ENCODE data around the gene ABHD12. TPM values are rescaled to one million over a fixed set of nuclear protein-coding genes. Genes with fewer than 3 reads are reported as not detected.

The ABHD12 gene
- total and polyA plus RNA-seq, 2 donors (not counting 3 experiments of a cell fraction or from before 2014, with no cell fraction given) = 19.2 to 36.0 TPM

- CTCF ChIA-PET = no interaction called here
- BruUV-seq (replicated peaks) = no TSS peak
- Histone ChIP-seq H3K79me2 (ENCODE audit: control insufficient read depth, insufficient read depth, low read length) (peaks cover 22% of the 10 kb centered on the region), H3K9ac (replicated peaks; ENCODE audit: extremely low read depth, insufficient read depth, low read length) (no peak overlapping the region), H3K9me1 (replicated peaks; ENCODE audit: control insufficient read depth, extremely low read depth, insufficient read depth, low read length) (no peaks in the 10 kb centered on the region), H3K4me1 (ENCODE audit: control insufficient read depth, extremely low read depth, insufficient read depth, low read length) (no peaks in the 10 kb centered on the region), H3K27me3 (ENCODE audit: control insufficient read depth in 2 of 2, insufficient read depth in 2 of 2, low read length in 2 of 2) (no peaks in the 10 kb centered on the region), H3K4me2 (ENCODE audit: insufficient read depth, low read length) (no peak overlapping the region), H2AFZ (ENCODE audit: low read depth, low read length) (no peak overlapping the region), H3K9me3 (replicated peaks; ENCODE audit: control insufficient read depth, insufficient read depth, low read length) (no peaks in the 10 kb centered on the region), H4K20me1 (replicated peaks; ENCODE audit: control insufficient read depth, extremely low read depth, insufficient read depth, low read length) (no peaks in the 10 kb centered on the region), H3K27ac (ENCODE audit: insufficient read depth, low read depth, low read length) (no peak overlapping the region), H3K4me3 (replicated peaks in 1 of 3; ENCODE audit: insufficient read depth in 1 of 3, low read depth in 1 of 3, low read length in 3 of 3) (no peak overlapping the region), H3K36me3 (ENCODE audit: control insufficient read depth in 2 of 2, extremely low read depth in 1 of 2, insufficient read depth in 2 of 2, low read length in 2 of 2) (no peaks in the 10 kb centered on the region)
- dilution Hi-C loops (cut with MboI; ENCODE audit: extremely low pct_ligation_motif_present, low sequenced_read_pairs) (no loop called here), intact Hi-C loops (cut with micrococcal nuclease) (no loop called here)
- no peak for FAIRE-seq
- TF ChIP-seq MAX (IDR thresholded peaks at IDR 0.05; ENCODE audit: insufficient read depth, insufficient read length) (no peak), EZH2 (IDR thresholded peaks at IDR 0.05; ENCODE audit: borderline replicate concordance, low read depth, low read length, severe bottlenecking) (no peak), POLR2A (IDR thresholded peaks at IDR 0.05; ENCODE audit: low read depth, low read length) (no peak)
- POLR2A ChIA-PET = no interaction called here
- no peak for DNase-seq (ENCODE audit: low read depth, low spot score)
These were observed 15.8 kb downstream of the ABHD12 start for GRCh38 chr20:25374842-25375241.

GRCh38 chr20:25372584-25373336, 17.9 kb downstream of the ABHD12 start:
- Histone ChIP-seq H3K9me3 (replicated peaks; ENCODE audit: control insufficient read depth, insufficient read depth, low read length) (no peaks in the 10 kb centered on the region), H3K9me1 (replicated peaks; ENCODE audit: control insufficient read depth, extremely low read depth, insufficient read depth, low read length) (no peaks in the 10 kb centered on the region), H3K27me3 (ENCODE audit: control insufficient read depth in 2 of 2, insufficient read depth in 2 of 2, low read length in 2 of 2) (no peaks in the 10 kb centered on the region), H3K4me1 (ENCODE audit: control insufficient read depth, extremely low read depth, insufficient read depth, low read length) (no peaks in the 10 kb centered on the region), H3K4me2 (ENCODE audit: insufficient read depth, low read length) (no peak overlapping the region), H3K4me3 (replicated peaks in 1 of 3; ENCODE audit: insufficient read depth in 1 of 3, low read depth in 1 of 3, low read length in 3 of 3) (no peak overlapping the region), H3K79me2 (ENCODE audit: control insufficient read depth, insufficient read depth, low read length) (peaks cover 11% of the 10 kb centered on the region), H3K9ac (replicated peaks; ENCODE audit: extremely low read depth, insufficient read depth, low read length) (no peak overlapping the region), H2AFZ (ENCODE audit: low read depth, low read length) (no peak overlapping the region), H4K20me1 (replicated peaks; ENCODE audit: control insufficient read depth, extremely low read depth, insufficient read depth, low read length) (no peaks in the 10 kb centered on the region), H3K36me3 (ENCODE audit: control insufficient read depth in 2 of 2, extremely low read depth in 1 of 2, insufficient read depth in 2 of 2, low read length in 2 of 2) (no peaks in the 10 kb centered on the region), H3K27ac (ENCODE audit: insufficient read depth, low read depth, low read length) (no peak overlapping the region)
- CTCF ChIA-PET = interaction anchor here (0.8 kb wide), 1 partner anchor 12 kb away, joined by 4 read pairs; no protein-coding TSS in a partner anchor
- no peak for TF ChIP-seq MAX (IDR thresholded peaks at IDR 0.05; ENCODE audit: insufficient read depth, insufficient read length)
- no peak for TF ChIP-seq EZH2 (IDR thresholded peaks at IDR 0.05; ENCODE audit: borderline replicate concordance, low read depth, low read length, severe bottlenecking)
- peak; percentile 50 for TF ChIP-seq FOS (IDR thresholded peaks at IDR 0.05; ENCODE audit: borderline replicate concordance, insufficient read depth, low read length)
- TF ChIP-seq GATA2 (IDR thresholded peaks at IDR 0.05; ENCODE audit: insufficient read depth, insufficient read length, low read depth, low read length) = no peak
- intact Hi-C loops (cut with micrococcal nuclease) = no loop called here
- no TSS peak for BruUV-seq (replicated peaks)
- no peak for DNase-seq (ENCODE audit: low read depth, low spot score)
- FAIRE-seq = no peak
- dilution Hi-C loops (cut with MboI; ENCODE audit: extremely low pct_ligation_motif_present, low sequenced_read_pairs) = no loop called here
- POLR2A ChIA-PET = no interaction called here
